H1 (cell line): Measurements from ENCODE around the gene CHPF. TPM values are rescaled to one million over a fixed set of nuclear protein-coding genes. Genes with fewer than 3 reads are reported as not detected.

Experiments used
- CTCF ChIA-PET: fragments of 300-600 bp; sonication (Branson Sonifier 250); formaldehyde crosslinking; loops from one replicate; lab custom pipeline; 2021; ENCODE audit not compliant: partially characterized antibody; lab: Charles Lee
- POLR2A ChIA-PET: fragments of 300-600 bp; sonication (Branson Sonifier 250); formaldehyde crosslinking; loops from one replicate; lab custom pipeline; 2021; ENCODE audit warnings: inconsistent platforms; ENCODE audit not compliant: partially characterized antibody; lab: Charles Lee
- DNase-seq, 2 experiments: peaks; one replicate each; pipeline versions ENCODE4 v3.0.0 to v3.0.0-alpha.2; 2010 to 2022; ENCODE audit warnings: low spot score in 2 of 2, low read depth in 1 of 2, mixed read lengths in 1 of 2
- FAIRE-seq: peaks from 2 replicates; lab custom pipeline; 2011; peaks lifted over from hg19 to GRCh38; lab: Jason Lieb, UNC
- H2AFZ ChIP-seq: 2 replicates; pipeline ENCODE4 v1.8.1; 2012; ENCODE audit warnings: low read length, inconsistent platforms
- H2AK5ac ChIP-seq: 2 replicates; pipeline ENCODE4 v1.6.1; 2013; ENCODE audit warnings: low read depth, low read length
- H2BK120ac ChIP-seq: replicated peaks from 2 replicates; pipeline ENCODE3; 2013; ENCODE audit warnings: low read depth, low read length, inconsistent platforms
- H2BK12ac ChIP-seq: 2 replicates; pipeline ENCODE4 v1.6.1; 2013; ENCODE audit warnings: low read depth, low read length
- H2BK15ac ChIP-seq: 2 replicates; pipeline ENCODE4 v1.6.1; 2013; ENCODE audit warnings: low read length
- H2BK20ac ChIP-seq: 2 replicates; pipeline ENCODE4 v1.6.1; 2013; ENCODE audit warnings: low read length
- H2BK5ac ChIP-seq: 2 replicates; pipeline ENCODE4 v1.6.1; 2013; ENCODE audit warnings: low read depth, low read length
- H3K14ac ChIP-seq: 2 replicates; pipeline ENCODE4 v1.6.1; 2013; ENCODE audit warnings: inconsistent platforms; ENCODE audit not compliant: insufficient read length
- H3K18ac ChIP-seq: 2 replicates; pipeline ENCODE4 v1.6.1; 2013; ENCODE audit warnings: low read length; ENCODE audit errors: extremely low read depth
- H3K23ac ChIP-seq: 2 replicates; pipeline ENCODE4 v1.6.1; 2013; ENCODE audit warnings: inconsistent platforms; ENCODE audit not compliant: insufficient read length
- H3K23me2 ChIP-seq: 2 replicates; pipeline ENCODE4 v1.6.1; 2013; ENCODE audit warnings: low read depth, low read length
- H3K27ac ChIP-seq: 2 replicates; pipeline ENCODE4 v1.6.1; 2011; ENCODE audit warnings: low read depth, low read length, inconsistent platforms
- H3K27me3 ChIP-seq, 4 experiments: replicated peaks in 1 of 4; 1 replicate in 1 of 4; 2 replicates in 3 of 4; pipeline versions ENCODE4 v1.6.1 to v1.8.1; 2011 to 2013; ENCODE audit warnings: low read length in 3 of 4, mild to moderate bottlenecking in 3 of 4, inconsistent platforms in 2 of 4, mixed read lengths in 2 of 4, moderate library complexity in 1 of 4; ENCODE audit not compliant: control insufficient read depth in 3 of 4, insufficient read depth in 3 of 4; ENCODE audit errors: extremely low read depth in 1 of 4
- H3K36me3 ChIP-seq, 4 experiments: 2 replicates each; pipeline versions ENCODE4 v1.6.1 to v1.8.1; 2011 to 2013; ENCODE audit warnings: mild to moderate bottlenecking in 4 of 4, low read length in 3 of 4, moderate library complexity in 2 of 4, control low read depth in 1 of 4, inconsistent platforms in 1 of 4; ENCODE audit not compliant: insufficient read depth in 4 of 4, control insufficient read depth in 2 of 4
- H3K4ac ChIP-seq: replicated peaks from 2 replicates; pipeline ENCODE3; 2013; ENCODE audit warnings: low read length, low read depth, mixed read lengths, inconsistent platforms; ENCODE audit not compliant: insufficient read length
- H3K4me1 ChIP-seq, 4 experiments: replicated peaks in 1 of 4; 1 replicate in 1 of 4; 2 replicates in 3 of 4; pipeline versions ENCODE4 v1.6.1 to v1.8.1; 2011 to 2013; ENCODE audit warnings: low read length in 3 of 4, inconsistent platforms in 2 of 4, mixed read lengths in 1 of 4; ENCODE audit not compliant: insufficient read depth in 4 of 4, control insufficient read depth in 3 of 4
- H3K4me2 ChIP-seq, 2 experiments: 2 replicates each; pipeline versions ENCODE4 v1.6.1 to v1.8.1; 2011 to 2013; ENCODE audit warnings: low read depth in 2 of 2, low read length in 2 of 2, control low read depth in 1 of 2, inconsistent platforms in 1 of 2, mild to moderate bottlenecking in 1 of 2; ENCODE audit not compliant: insufficient read depth in 1 of 2
- H3K4me3 ChIP-seq, 4 experiments: fragments of 200-600, 300-600 bp in 1 of 4; sonication (generic), shearing (Covaris generic), sonication (Bioruptor Twin) in 1 of 4; 2 replicates each; pipeline versions ENCODE4 v1.5.1 to v1.8.1; 2011 to 2016; ENCODE audit warnings: low read length in 4 of 4, low read depth in 3 of 4, control low read depth in 2 of 4, inconsistent platforms in 2 of 4, mild to moderate bottlenecking in 2 of 4, mixed read lengths in 1 of 4, moderate library complexity in 1 of 4; ENCODE audit not compliant: insufficient read depth in 2 of 4; ENCODE audit errors: extremely low read depth in 1 of 4
- H3K56ac ChIP-seq: replicated peaks from 2 replicates; pipeline ENCODE3; 2013; ENCODE audit warnings: low read depth, mild to moderate bottlenecking, mixed read lengths, low read length, inconsistent platforms; ENCODE audit not compliant: insufficient read length
- H3K79me1 ChIP-seq: 2 replicates; pipeline ENCODE4 v1.6.1; 2013; ENCODE audit warnings: low read depth, low read length, control low read depth
- H3K79me2 ChIP-seq, 2 experiments: 2 replicates each; pipeline versions ENCODE4 v1.6.1 to v1.8.1; 2012 to 2013; ENCODE audit warnings: low read length in 2 of 2, mild to moderate bottlenecking in 2 of 2, inconsistent platforms in 1 of 2; ENCODE audit not compliant: insufficient read depth in 2 of 2, control insufficient read depth in 1 of 2
- H3K9ac ChIP-seq, 4 experiments: replicated peaks in 1 of 4; 1 replicate in 1 of 4; 2 replicates in 3 of 4; pipeline versions ENCODE4 v1.6.1 to v1.8.1; 2011 to 2013; ENCODE audit warnings: low read depth in 3 of 4, low read length in 3 of 4, control low read depth in 2 of 4, mild to moderate bottlenecking in 2 of 4, moderate library complexity in 2 of 4, inconsistent platforms in 1 of 4; ENCODE audit errors: extremely low read depth in 1 of 4
- H3K9me3 ChIP-seq, 2 experiments: 2 replicates each; pipeline versions ENCODE4 v1.6.1 to v1.8.1; 2012 to 2013; ENCODE audit warnings: mild to moderate bottlenecking in 2 of 2, moderate library complexity in 2 of 2, control low read depth in 1 of 2, inconsistent platforms in 1 of 2, low read depth in 1 of 2, low read length in 1 of 2, mixed read lengths in 1 of 2; ENCODE audit not compliant: insufficient read depth in 2 of 2
- H4K20me1 ChIP-seq, 2 experiments: replicated peaks in 1 of 2; 2 replicates each; pipeline versions ENCODE3 to v1.8.1; 2011 to 2013; ENCODE audit warnings: inconsistent platforms in 2 of 2, low read length in 2 of 2, mild to moderate bottlenecking in 1 of 2; ENCODE audit not compliant: insufficient read depth in 2 of 2, control insufficient read depth in 1 of 2
- H4K5ac ChIP-seq: 2 replicates; pipeline ENCODE4 v1.6.1; 2013; ENCODE audit warnings: low read length, low read depth, mixed read lengths, inconsistent platforms; ENCODE audit not compliant: insufficient read length
- H4K8ac ChIP-seq: 2 replicates; pipeline ENCODE4 v1.8.0; 2013; ENCODE audit warnings: mild to moderate bottlenecking, moderate library complexity, low read length, inconsistent platforms; ENCODE audit not compliant: insufficient read depth; ENCODE audit errors: extremely low read depth
- H4K91ac ChIP-seq: replicated peaks from 2 replicates; pipeline ENCODE3; 2013; ENCODE audit warnings: low read length, mixed read lengths, inconsistent platforms; ENCODE audit not compliant: insufficient read length
- BACH1 ChIP-seq: IDR thresholded peaks from 2 replicates; pipeline ENCODE4 v1.6.1; 2012; ENCODE audit warnings: low read length, improper control_type of control experiment
- BRCA1 ChIP-seq: IDR thresholded peaks from 2 replicates; pipeline ENCODE4 v1.6.1; 2012; ENCODE audit warnings: low read depth, low read length, improper control_type of control experiment
- CREB1 ChIP-seq: IDR thresholded peaks from 2 replicates; pipeline ENCODE4 v1.6.1; 2012; ENCODE audit warnings: inconsistent platforms
- CTBP2 ChIP-seq: IDR thresholded peaks from 2 replicates; pipeline ENCODE4 v1.7.0; 2011; ENCODE audit warnings: borderline replicate concordance, mild to moderate bottlenecking, moderate library complexity, mixed read lengths, low read length; ENCODE audit not compliant: insufficient read depth, insufficient read length
- EP300 ChIP-seq, 2 experiments: IDR thresholded peaks; 1 replicate in 1 of 2; 2 replicates in 1 of 2; pipeline ENCODE4 v1.6.1; 2011 to 2012; ENCODE audit warnings: low read depth in 2 of 2, low read length in 2 of 2, mild to moderate bottlenecking in 2 of 2, borderline replicate concordance in 1 of 2, inconsistent platforms in 1 of 2, moderate library complexity in 1 of 2
- JUND ChIP-seq: IDR thresholded peaks from 2 replicates; pipeline ENCODE4 v1.6.1; 2011; ENCODE audit warnings: mild to moderate bottlenecking, improper control_type of control experiment, low read length
- RXRA ChIP-seq: IDR thresholded peaks from 2 replicates; pipeline ENCODE4 v1.6.1; 2011; ENCODE audit warnings: low read depth, mild to moderate bottlenecking, low read length, moderate library complexity; ENCODE audit not compliant: insufficient read depth
- SAP30 ChIP-seq: fragments of 300-600 bp; sonication (generic); IDR thresholded peaks from 2 replicates; pipeline ENCODE4 v1.7.1; 2012; ENCODE audit warnings: low read length, moderate library complexity, mild to moderate bottlenecking, inconsistent platforms; ENCODE audit not compliant: insufficient read depth, insufficient replicate concordance
- SIX5 ChIP-seq: IDR thresholded peaks from 2 replicates; pipeline ENCODE4 v1.6.1; 2011; ENCODE audit warnings: mild to moderate bottlenecking, low read depth, low read length
- SP2 ChIP-seq: IDR thresholded peaks from 2 replicates; pipeline ENCODE4 v1.6.1; 2012; ENCODE audit warnings: mild to moderate bottlenecking, low read length, inconsistent platforms
- SP4 ChIP-seq: IDR thresholded peaks from 2 replicates; pipeline ENCODE4 v1.6.1; 2012; ENCODE audit warnings: low read length, inconsistent platforms
- SRF ChIP-seq: IDR thresholded peaks from 2 replicates; pipeline ENCODE4 v1.6.1; 2011; ENCODE audit warnings: mild to moderate bottlenecking, low read depth, low read length, moderate library complexity
- WGBS, 2 experiments: shearing (Covaris generic) in 1 of 2; methylation state at CpG; one replicate each; pipeline versions ENCODE4 v1.1.6 to v1.1.7; 2013 to 2015; ENCODE audit warnings: low lambda C conversion rate in 2 of 2, mixed read lengths in 2 of 2, inconsistent platforms in 1 of 2, low coverage in 1 of 2, missing lambda C conversion rate in 1 of 2; ENCODE audit not compliant: insufficient replicate concordance in 2 of 2, insufficient coverage in 1 of 2, insufficient read length in 1 of 2; ENCODE audit errors: extremely low coverage in 1 of 2, missing lambda C conversion rate in 1 of 2; 5-methylcytosine and 5-hydroxymethylcytosine counted together
- polyA plus RNA-seq, 7 experiments: library from polyadenylated mRNA; depleted of rRNA in 3 of 7; stranded (reverse) in 5 of 7; unstranded in 2 of 7; fragments of >200 nt in 5 of 7; fragments of 200-250 nt in 2 of 7; gene quantifications; 1 replicate in 5 of 7; 2 replicates in 1 of 7; 4 replicates in 1 of 7; pipeline versions ENCODE4 v1.2.1 to v1.2.3, GENCODE V29; 2011 to 2013; ENCODE audit warnings: missing spikeins in 2 of 7, mixed read lengths in 2 of 7
- total RNA-seq: library from RNA; stranded (reverse); fragmentation: NEBNext Ultra II Directional; extraction: Animal tissue kit (Norgen Biotek cat#: 25700); gene quantifications from 2 replicates; pipeline ENCODE4 v1.2.1, GENCODE V29; 2021

Gene CHPF
- total and polyA plus RNA-seq, 2 of the 8 experiments (the other 6 are each of a cell fraction or from before 2014, with no cell fraction given) = 62.9 to 67.3 TPM

GRCh38 chr2:219575566-219576504, 32.2 kb upstream of the CHPF start:
- Histone ChIP-seq H3K4me1 (peaks cover 7 to 29% (median 22%) of the 10 kb centered on the region in 4 experiments), H3K23ac (no peak overlapping the region)
- POLR2A ChIA-PET = interaction anchor here (0.9 to 18.6 kb wide), 3 partner anchors 17 to 56 kb away, joined by 3 to 293 read pairs (median 36); partner anchors contain the start of gene STK11IP
- no peak for TF ChIP-seq SP4
- TF ChIP-seq SIX5 = no peak
- no peak for TF ChIP-seq BRCA1
- no peak for TF ChIP-seq BACH1
- no peak for TF ChIP-seq EP300 (IDR thresholded peaks at IDR 0.05; ENCODE audit: borderline replicate concordance in 1 of 2, low read depth in 2 of 2, low read length in 2 of 2)
- TF ChIP-seq CTBP2 = no peak
- TF ChIP-seq JUND = no peak
- TF ChIP-seq SRF = no peak
- no peak for TF ChIP-seq CREB1
- no peak for TF ChIP-seq SAP30
- TF ChIP-seq RXRA = no peak
- TF ChIP-seq SP2 = no peak

More at GRCh38 chr2:219575566-219576504, 32.2 kb upstream of the CHPF start:
- Histone ChIP-seq H3K56ac (no peak overlapping the region), H3K4ac (no peak overlapping the region), H3K9me3 (no peaks in the 10 kb centered on the region), H2AFZ (no peak overlapping the region), H3K4me3 (no peak overlapping the region), H2BK120ac (no peak overlapping the region), H3K4me2 (peak overlapping the region in 1 of 2 experiments; percentile 56; a peak in 1 of 4 replicates), H2BK5ac (no peak overlapping the region), H3K79me1 (no peaks in the 10 kb centered on the region), H2BK12ac (peak overlapping the region; percentile 92; the same call in 1 of the 2 replicates), H4K5ac (no peak overlapping the region), H3K79me2 (no peaks in the 10 kb centered on the region), H3K14ac (no peak overlapping the region), H3K23me2 (peaks cover 6% of the 10 kb centered on the region; the same call in 1 of the 2 replicates), H4K8ac (no peak overlapping the region), H3K27me3 (no peaks in the 10 kb centered on the region; a peak in 1 of 7 replicates), H3K18ac (peak overlapping the region; percentile 4), H3K9ac (no peak overlapping the region), H2BK20ac (no peak overlapping the region), H4K91ac (no peak overlapping the region), H2BK15ac (peak overlapping the region; percentile 36; the same call in 1 of the 2 replicates), H2AK5ac (0 out of 2 replicates have a peak overlapping the region, but pooled peaks have one; percentile 33), H4K20me1 (no peaks in the 10 kb centered on the region), H3K27ac (no peak overlapping the region), H3K36me3 (no peaks in the 10 kb centered on the region)
- FAIRE-seq = no peak
- CTCF ChIA-PET = interaction anchor here (0.9 to 4.3 kb wide), 8 partner anchors 9 to 63 kb away, joined by 3 to 64 read pairs (median 7); partner anchors contain the start of gene STK11IP
- DNase-seq = no peak
- WGBS, 2 experiments = 90% methylated on average over 6 of the region's 6 CpGs; no CpG with 5 or more reads in 1 of the 2 experiments
